Measurements from ENCODE around the gene PTPRD. TPM values are rescaled to one million over a fixed set of nuclear protein-coding genes. Genes with fewer than 3 reads are reported as not detected.

PTPRD gene
- total RNA-seq, 1 donor from 2014 or later = 15.6 TPM

- H3K27me3 ChIP-seq (ENCODE audit: low read depth) = no peaks in the 10 kb centered on the region
- H3K4me3 ChIP-seq = no peak overlapping the region
- no peak for DNase-seq
- H3K36me3 ChIP-seq = no peaks in the 10 kb centered on the region
- no peaks in the 10 kb centered on the region for H3K4me1 ChIP-seq
- H3K9me3 ChIP-seq (replicated peaks) = no peaks in the 10 kb centered on the region
- intact Hi-C loops (cut with micrococcal nuclease) = no loop called here
- no peak overlapping the region for H3K27ac ChIP-seq (replicated peaks)
- no peak for TF ChIP-seq CTCF (IDR thresholded peaks at IDR 0.05; ENCODE audit: borderline replicate concordance)
Observed at GRCh38 chr9:9621355-9621940, 991.4 kb downstream of the PTPRD start.

GRCh38 chr9:9620736-9621135, 992.1 kb downstream of the PTPRD start:
- Histone ChIP-seq H3K27me3 (ENCODE audit: low read depth) (no peaks in the 10 kb centered on the region), H3K36me3 (no peaks in the 10 kb centered on the region), H3K4me3 (no peak overlapping the region), H3K27ac (replicated peaks) (no peak overlapping the region), H3K4me1 (no peaks in the 10 kb centered on the region), H3K9me3 (replicated peaks) (no peaks in the 10 kb centered on the region)
- TF ChIP-seq CTCF (IDR thresholded peaks at IDR 0.05; ENCODE audit: borderline replicate concordance) = no peak
- no peak for DNase-seq
- intact Hi-C loops (cut with micrococcal nuclease) = no loop called here

- Histone ChIP-seq H3K27ac (replicated peaks) (no peak overlapping the region), H3K4me1 (no peaks in the 10 kb centered on the region), H3K27me3 (ENCODE audit: low read depth) (no peaks in the 10 kb centered on the region), H3K4me3 (no peak overlapping the region), H3K9me3 (replicated peaks) (no peaks in the 10 kb centered on the region), H3K36me3 (no peaks in the 10 kb centered on the region)
- DNase-seq = no peak
- no peak for TF ChIP-seq CTCF (IDR thresholded peaks at IDR 0.05; ENCODE audit: borderline replicate concordance)
- intact Hi-C loops (cut with micrococcal nuclease) = no loop called here
Observed at GRCh38 chr9:9615086-9615485, 997.7 kb downstream of the PTPRD start.

GRCh38 chr9:9614607-9615006, 998.2 kb downstream of the PTPRD start:
- H3K4me3 ChIP-seq = no peak overlapping the region
- H3K27me3 ChIP-seq (ENCODE audit: low read depth) = no peaks in the 10 kb centered on the region
- no peaks in the 10 kb centered on the region for H3K4me1 ChIP-seq
- DNase-seq = no peak
- TF ChIP-seq CTCF (IDR thresholded peaks at IDR 0.05; ENCODE audit: borderline replicate concordance) = no peak
- intact Hi-C loops (cut with micrococcal nuclease) = no loop called here
- H3K9me3 ChIP-seq (replicated peaks) = no peaks in the 10 kb centered on the region
- H3K36me3 ChIP-seq = no peaks in the 10 kb centered on the region
- no peak overlapping the region for H3K27ac ChIP-seq (replicated peaks)

GRCh38 chr9:9612755-9613154, 1000.0 kb downstream of the PTPRD start:
- no peak overlapping the region for H3K27ac ChIP-seq (replicated peaks)
- intact Hi-C loops (cut with micrococcal nuclease) = no loop called here
- H3K9me3 ChIP-seq (replicated peaks) = no peaks in the 10 kb centered on the region
- H3K4me1 ChIP-seq = no peaks in the 10 kb centered on the region
- no peaks in the 10 kb centered on the region for H3K27me3 ChIP-seq (ENCODE audit: low read depth)
- no peak for DNase-seq
- no peak for TF ChIP-seq CTCF (IDR thresholded peaks at IDR 0.05; ENCODE audit: borderline replicate concordance)
- H3K4me3 ChIP-seq = no peak overlapping the region
- no peaks in the 10 kb centered on the region for H3K36me3 ChIP-seq
